Measurements from ENCODE around the gene HSPA1A. TPM values are rescaled to one million over a fixed set of nuclear protein-coding genes. Genes with fewer than 3 reads are reported as not detected.

HSPA1A gene
- total and polyA plus RNA-seq, 9 of the 15 experiments (the other 6 are each of a cell fraction or from before 2014, with no cell fraction given), result 2.2 to 273 (median 107) TPM

DNA sequence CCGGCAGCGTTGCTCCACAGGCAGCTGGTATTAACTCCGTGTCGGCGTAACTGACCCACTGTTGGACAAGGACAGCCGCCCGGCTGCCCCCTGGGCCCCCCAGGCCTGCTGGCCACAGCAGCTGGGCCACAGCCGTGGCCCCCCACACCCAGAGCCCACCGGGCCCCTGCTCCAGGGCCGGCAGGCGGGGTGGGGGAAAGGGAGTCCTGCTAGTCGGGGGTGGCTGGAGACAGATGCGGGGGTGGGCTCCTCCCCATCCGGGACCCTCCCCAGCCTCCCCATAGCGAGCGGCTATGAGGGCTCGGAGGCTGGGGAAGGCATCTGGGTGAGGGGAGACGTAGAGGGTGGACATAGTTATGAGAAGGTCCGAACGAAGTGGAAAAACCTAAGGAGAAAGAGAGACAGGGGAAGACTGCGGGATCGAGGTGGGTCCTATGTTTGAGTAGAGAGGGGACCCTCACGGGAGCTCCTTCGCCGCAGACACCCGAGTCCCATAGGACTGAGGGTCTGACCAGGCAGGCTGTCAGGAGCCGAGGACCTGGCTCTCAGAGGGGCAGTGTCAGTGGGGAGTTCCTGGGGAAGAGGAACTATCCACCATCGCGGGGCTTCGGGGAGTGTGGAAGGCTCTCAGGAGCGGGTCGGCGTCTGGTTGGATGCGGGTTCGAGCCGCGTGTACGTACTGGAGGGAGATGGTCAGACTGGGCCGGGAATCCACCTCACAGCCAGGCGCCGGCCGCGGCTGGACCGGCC, 20.3 kb upstream of the HSPA1A start (continued):
- TF ChIP-seq, protein P1, sequence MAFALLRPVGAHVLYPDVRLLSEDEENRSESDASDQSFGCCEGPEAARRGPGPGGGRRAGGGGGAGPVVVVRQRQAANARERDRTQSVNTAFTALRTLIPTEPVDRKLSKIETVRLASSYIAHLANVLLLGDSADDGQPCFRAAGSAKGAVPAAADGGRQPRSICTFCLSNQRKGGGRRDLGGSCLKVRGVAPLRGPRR (CRISPR knock-in tag; IDR thresholded peaks at IDR 0.05), result no peak
- TF ChIP-seq ZNF354B (CRISPR knock-in tag; IDR thresholded peaks at IDR 0.05) (no peak), CBFA2T3 (IDR thresholded peaks at IDR 0.05) (no peak), CREB3 (tag; conservative IDR thresholded peaks at IDR 0.05; ENCODE audit: low read depth) (no peak), HDAC3 (IDR thresholded peaks at IDR 0.05; ENCODE audit: borderline replicate concordance, partially characterized antibody) (no peak), NR2C2 (CRISPR knock-in tag; IDR thresholded peaks at IDR 0.05) (no peak), NR2C2 (tag; IDR thresholded peaks at IDR 0.05) (no peak), MEIS2 (IDR thresholded peaks at IDR 0.05; ENCODE audit: partially characterized antibody) (no peak), ZKSCAN8 (CRISPR knock-in tag; IDR thresholded peaks at IDR 0.05) (no peak), MYNN (IDR thresholded peaks at IDR 0.05) (no peak), MYNN (CRISPR knock-in tag; IDR thresholded peaks at IDR 0.05) (no peak), SNRNP70 (optimal IDR thresholded peaks at IDR 0.05; ENCODE audit: low read depth, low read length) (no peak), RNF2 (IDR thresholded peaks at IDR 0.05) (no peak; the same call in 1 of the 2 replicates), STAT5B (CRISPR knock-in tag; IDR thresholded peaks at IDR 0.05) (no peak), TEAD2 (tag; IDR thresholded peaks at IDR 0.05) (no peak), ZNF551 (CRISPR knock-in tag; IDR thresholded peaks at IDR 0.05) (no peak), XRCC5 (IDR thresholded peaks at IDR 0.05; ENCODE audit: low read depth, low read length) (peak; percentile 46; the same call in 1 of the 2 replicates), ZNF174 (CRISPR knock-in tag; IDR thresholded peaks at IDR 0.05) (no peak), ZNF644 (tag; IDR thresholded peaks at IDR 0.05; ENCODE audit: low read depth) (no peak), FOSL1 (tag; conservative IDR thresholded peaks at IDR 0.05) (no peak; the same call in 1 of the 2 replicates), POU5F1 (IDR thresholded peaks at IDR 0.05; ENCODE audit: borderline replicate concordance, low read depth, low read length, partially characterized antibody) (no peak), ZNF146 (CRISPR knock-in tag; IDR thresholded peaks at IDR 0.05; ENCODE audit: unreplicated experiment) (peak; percentile 4), HLTF (IDR thresholded peaks at IDR 0.05) (peak; percentile 45; the same call in 1 of the 2 replicates), SMARCA4 (IDR thresholded peaks at IDR 0.05) (no peak), MNT (conservative IDR thresholded peaks at IDR 0.05) (no peak; a peak in 1 of 4 replicates), ZNF778 (CRISPR knock-in tag; IDR thresholded peaks at IDR 0.05) (no peak)
- TF ChIP-seq, protein P2, sequence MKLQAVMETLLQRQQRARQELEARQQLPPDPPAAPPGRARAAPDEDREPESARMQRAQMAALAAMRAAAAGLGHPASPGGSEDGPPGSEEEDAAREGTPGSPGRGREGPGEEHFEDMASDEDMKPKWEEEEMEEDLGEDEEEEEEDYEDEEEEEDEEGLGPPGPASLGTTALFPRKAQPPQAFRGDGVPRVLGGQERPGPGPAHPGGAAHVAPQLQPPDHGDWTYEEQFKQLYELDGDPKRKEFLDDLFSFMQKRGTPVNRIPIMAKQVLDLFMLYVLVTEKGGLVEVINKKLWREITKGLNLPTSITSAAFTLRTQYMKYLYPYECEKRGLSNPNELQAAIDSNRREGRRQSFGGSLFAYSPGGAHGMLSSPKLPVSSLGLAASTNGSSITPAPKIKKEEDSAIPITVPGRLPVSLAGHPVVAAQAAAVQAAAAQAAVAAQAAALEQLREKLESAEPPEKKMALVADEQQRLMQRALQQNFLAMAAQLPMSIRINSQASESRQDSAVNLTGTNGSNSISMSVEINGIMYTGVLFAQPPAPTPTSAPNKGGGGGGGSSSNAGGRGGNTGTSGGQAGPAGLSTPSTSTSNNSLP (IDR thresholded peaks at IDR 0.05; ENCODE audit: borderline replicate concordance, low read depth, low read length), result no peak
